WERI-Rb-1 (cell line): ENCODE data around the gene FAM209B.
"Not testable (repeated sequence)": the region's sequence is repeated elsewhere in the genome, so short reads cannot be mapped to it uniquely, and the experiment has no call there.

ENCODE experiments used
- DNase-seq: peaks from one replicate; pipeline ENCODE4 v3.0.0-alpha.2; 2020
- H3K27ac ChIP-seq: fragments of 250-450 bp; sonication (Bioruptor Pico); 2 replicates; pipeline ENCODE4 v1.5.1; 2020; ENCODE audit warnings: mild to moderate bottlenecking, moderate library complexity
- H3K27me3 ChIP-seq: fragments of 250-450 bp; sonication (Bioruptor Pico); 2 replicates; pipeline ENCODE4 v1.5.1; 2021; ENCODE audit warnings: mild to moderate bottlenecking, low read depth, moderate library complexity; ENCODE audit not compliant: insufficient read depth, severe bottlenecking
- H3K36me3 ChIP-seq: fragments of 250-450 bp; sonication (Bioruptor Pico); 2 replicates; pipeline ENCODE4 v1.5.1; 2020; ENCODE audit warnings: mild to moderate bottlenecking, moderate library complexity
- H3K4me3 ChIP-seq: 2 replicates; pipeline ENCODE4 v1.5.1; 2011; ENCODE audit warnings: low read depth, mild to moderate bottlenecking, control low read depth, low read length
- H3K9me3 ChIP-seq: fragments of 250-450 bp; sonication (Bioruptor Pico); 2 replicates; pipeline ENCODE4 v1.5.1; 2021; ENCODE audit warnings: mild to moderate bottlenecking, moderate library complexity; ENCODE audit not compliant: severe bottlenecking
- TF ChIP-seq, protein P1 (sequence below): IDR thresholded peaks from 2 replicates; pipeline ENCODE4 v1.5.1; 2011; ENCODE audit warnings: low read depth, mild to moderate bottlenecking, control low read depth, inconsistent platforms, low read length

Gene FAM209B

GRCh38 chr20:56517211-56517610 lies 15.8 kb upstream of the FAM209B start:
- peaks cover 8% of the 10 kb centered on the region for H3K9me3 ChIP-seq
- TF ChIP-seq, protein P1, sequence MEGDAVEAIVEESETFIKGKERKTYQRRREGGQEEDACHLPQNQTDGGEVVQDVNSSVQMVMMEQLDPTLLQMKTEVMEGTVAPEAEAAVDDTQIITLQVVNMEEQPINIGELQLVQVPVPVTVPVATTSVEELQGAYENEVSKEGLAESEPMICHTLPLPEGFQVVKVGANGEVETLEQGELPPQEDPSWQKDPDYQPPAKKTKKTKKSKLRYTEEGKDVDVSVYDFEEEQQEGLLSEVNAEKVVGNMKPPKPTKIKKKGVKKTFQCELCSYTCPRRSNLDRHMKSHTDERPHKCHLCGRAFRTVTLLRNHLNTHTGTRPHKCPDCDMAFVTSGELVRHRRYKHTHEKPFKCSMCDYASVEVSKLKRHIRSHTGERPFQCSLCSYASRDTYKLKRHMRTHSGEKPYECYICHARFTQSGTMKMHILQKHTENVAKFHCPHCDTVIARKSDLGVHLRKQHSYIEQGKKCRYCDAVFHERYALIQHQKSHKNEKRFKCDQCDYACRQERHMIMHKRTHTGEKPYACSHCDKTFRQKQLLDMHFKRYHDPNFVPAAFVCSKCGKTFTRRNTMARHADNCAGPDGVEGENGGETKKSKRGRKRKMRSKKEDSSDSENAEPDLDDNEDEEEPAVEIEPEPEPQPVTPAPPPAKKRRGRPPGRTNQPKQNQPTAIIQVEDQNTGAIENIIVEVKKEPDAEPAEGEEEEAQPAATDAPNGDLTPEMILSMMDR: no peak
- H3K27ac ChIP-seq: no peak overlapping the region
- H3K27me3 ChIP-seq: no peaks in the 10 kb centered on the region
- no peak overlapping the region for H3K4me3 ChIP-seq
- H3K36me3 ChIP-seq: peaks cover 29% of the 10 kb centered on the region
- no peak for DNase-seq

- Histone ChIP-seq H3K27ac (no peak overlapping the region), H3K9me3 (peaks cover 8% of the 10 kb centered on the region), H3K4me3 (no peak overlapping the region), H3K27me3 (no peaks in the 10 kb centered on the region), H3K36me3 (peaks cover 29% of the 10 kb centered on the region)
- TF ChIP-seq, protein P1: no peak
- no peak for DNase-seq
Measured at GRCh38 chr20:56517641-56518040, 15.4 kb upstream of the FAM209B start.

DNA sequence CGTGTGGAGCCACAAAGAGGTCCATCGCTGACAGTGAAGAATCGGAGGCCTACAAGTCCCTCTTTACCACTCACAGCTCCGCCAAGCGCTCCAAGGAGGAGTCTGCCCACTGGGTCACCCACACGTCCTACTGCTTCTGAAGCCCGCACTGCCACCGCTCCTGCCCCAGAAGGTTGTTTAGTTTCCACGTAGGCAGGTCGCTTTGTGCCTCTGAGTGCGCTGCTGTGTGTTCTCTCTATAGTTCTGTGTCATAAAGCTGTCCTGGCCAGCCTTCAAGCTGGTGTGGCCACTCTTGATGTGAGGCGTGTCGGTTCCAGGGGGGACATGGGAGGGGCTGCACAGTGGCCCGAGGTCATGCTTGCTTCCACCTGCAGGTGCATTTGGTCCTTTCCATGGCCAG lies 14.9 kb upstream of the FAM209B start:
- peaks cover 8% of the 10 kb centered on the region for H3K9me3 ChIP-seq
- no peak overlapping the region for H3K27ac ChIP-seq
- peaks cover 29% of the 10 kb centered on the region for H3K36me3 ChIP-seq
- no peaks in the 10 kb centered on the region for H3K27me3 ChIP-seq
- no peak for DNase-seq
- H3K4me3 ChIP-seq: no peak overlapping the region
- TF ChIP-seq, protein P1: no peak

DNA sequence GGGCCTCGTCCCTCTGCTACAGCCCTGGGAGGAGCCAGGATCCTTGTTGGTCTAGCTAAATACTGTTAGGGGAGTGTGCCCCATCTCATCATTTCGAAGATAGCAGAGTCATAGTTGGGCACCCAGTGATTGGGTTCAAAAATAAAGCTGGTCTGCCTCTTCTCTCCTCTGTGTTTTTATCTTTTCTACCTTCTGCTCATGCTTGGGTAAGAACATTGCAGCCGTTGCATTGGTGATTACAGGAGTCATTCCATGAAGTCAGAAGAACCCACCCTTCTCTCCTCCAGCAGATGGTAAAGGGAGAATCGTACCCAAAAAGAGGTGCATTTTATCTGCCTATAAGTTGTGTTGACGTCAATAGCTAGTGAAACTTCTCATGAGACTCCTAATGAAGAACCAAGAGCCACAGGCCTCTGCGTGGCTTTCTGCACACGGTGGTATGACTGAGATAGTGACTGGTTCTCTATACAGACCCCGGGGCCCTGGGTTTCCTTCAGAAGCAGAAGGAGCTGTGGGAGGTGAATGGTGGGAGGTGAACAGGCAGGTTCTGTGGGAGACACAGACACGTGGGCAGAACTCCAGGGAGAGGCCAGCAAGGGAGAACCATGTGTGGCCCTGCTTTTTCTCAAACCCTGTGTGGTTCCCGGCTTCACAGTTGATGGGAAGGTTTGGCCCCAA lies 14.2 kb upstream of the FAM209B start:
- H3K4me3 ChIP-seq: no peak overlapping the region
- H3K27me3 ChIP-seq: no peaks in the 10 kb centered on the region
- H3K9me3 ChIP-seq: peaks cover 8% of the 10 kb centered on the region
- H3K27ac ChIP-seq: no peak overlapping the region
- TF ChIP-seq, protein P1: no peak
- no peak for DNase-seq
- H3K36me3 ChIP-seq: peaks cover 29% of the 10 kb centered on the region

DNA sequence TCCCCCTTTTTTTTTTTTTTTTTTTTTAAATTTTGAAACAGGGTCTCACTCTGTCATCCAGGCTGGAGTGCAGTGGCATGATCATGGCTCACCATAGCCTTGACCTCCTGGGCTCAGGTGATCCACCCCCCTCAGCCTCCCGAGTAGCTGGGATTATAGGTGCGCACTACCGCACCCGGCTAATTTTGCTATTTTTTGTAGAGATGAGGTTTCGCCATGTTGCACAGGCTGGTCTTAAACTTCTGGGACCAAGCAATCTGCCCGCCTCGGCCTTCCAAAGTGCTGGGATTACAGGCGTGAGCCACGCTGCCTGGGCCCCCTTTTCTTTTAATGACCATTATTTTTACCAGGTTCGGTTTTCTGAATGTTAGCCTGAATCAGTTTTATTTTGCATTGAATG lies 13.5 kb upstream of the FAM209B start:
- peaks cover 8% of the 10 kb centered on the region for H3K9me3 ChIP-seq
- DNase-seq: no peak
- H3K27me3 ChIP-seq: no peaks in the 10 kb centered on the region
- no peak overlapping the region for H3K4me3 ChIP-seq
- no peak overlapping the region for H3K27ac ChIP-seq
- TF ChIP-seq, protein P1: no peak
- peaks cover 29% of the 10 kb centered on the region for H3K36me3 ChIP-seq

DNA sequence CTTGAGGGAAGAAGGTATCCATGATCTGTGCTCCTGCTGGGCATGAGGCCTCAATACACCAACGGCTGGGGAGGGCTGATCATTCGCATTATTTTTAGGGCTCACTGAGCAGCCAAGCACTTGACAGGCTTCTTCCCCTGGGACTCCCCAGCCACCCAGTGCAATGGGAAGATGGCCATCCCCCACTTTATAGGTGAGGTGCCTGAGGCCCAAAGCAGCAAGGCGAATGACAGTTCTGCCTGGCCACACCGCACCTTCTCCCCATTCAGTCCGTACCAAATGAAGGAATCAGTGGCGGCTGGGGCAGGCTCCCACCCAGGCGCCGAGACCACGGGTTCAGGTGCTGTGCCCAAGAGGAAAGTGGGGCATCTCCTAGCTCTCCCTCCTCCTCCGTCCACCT lies 12.9 kb upstream of the FAM209B start:
- peaks cover 29% of the 10 kb centered on the region for H3K36me3 ChIP-seq
- no peak overlapping the region for H3K27ac ChIP-seq
- peaks cover 8% of the 10 kb centered on the region for H3K9me3 ChIP-seq
- no peaks in the 10 kb centered on the region for H3K27me3 ChIP-seq
- no peak overlapping the region for H3K4me3 ChIP-seq
- TF ChIP-seq, protein P1: no peak
- DNase-seq: no peak

DNA sequence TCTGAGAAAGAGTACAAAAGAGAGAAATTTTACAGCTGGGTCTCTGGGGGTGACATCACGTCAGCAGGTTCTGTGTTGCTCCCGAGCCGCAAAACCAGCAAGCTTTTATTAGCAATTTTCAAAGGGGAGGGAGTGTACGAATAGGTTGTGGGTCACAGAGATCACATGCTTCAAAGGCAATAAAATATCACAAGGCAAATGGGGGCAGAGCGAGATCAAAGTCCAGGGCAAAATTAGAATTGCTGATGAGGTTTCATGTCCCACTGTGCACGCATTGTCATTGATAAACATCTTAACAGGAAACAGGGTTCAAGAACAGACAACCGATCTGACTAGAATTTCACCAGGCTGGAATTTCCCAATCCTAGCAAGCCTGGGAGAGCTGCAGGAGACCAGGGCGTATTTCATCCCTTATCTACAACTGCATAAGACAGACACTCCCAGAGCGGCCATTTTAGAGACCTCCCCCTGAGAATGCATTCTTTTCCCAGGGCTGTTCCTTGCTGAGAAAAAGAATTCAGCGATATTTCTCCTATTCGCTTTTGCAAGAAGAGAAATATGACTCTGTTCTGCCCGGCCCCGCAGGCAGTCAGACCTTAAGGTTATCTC lies 12.2 kb upstream of the FAM209B start:
- not testable (repeated sequence) for DNase-seq, H3K27ac ChIP-seq

More for the DNA sequence above, 12.2 kb upstream of the FAM209B start:
- H3K9me3 ChIP-seq, H3K27me3 ChIP-seq, H3K4me3 ChIP-seq: not testable (repeated sequence)
- H3K36me3 ChIP-seq: peaks cover 29% of the 10 kb centered on the region
